HEK293 (cell line): Measurements from ENCODE around the gene HEXIM1.

Experiments used
- CTCF ChIA-PET: fragments of 350-600 bp; formaldehyde crosslinking; extraction: SDS; loops from one replicate; lab custom pipeline; 2021; ENCODE audit warnings: antibody characterized with exemption; lab: Yijun Ruan, JAX
- POLR2A ChIA-PET: fragments of 300-600 bp; formaldehyde crosslinking; extraction: SDS; loops from one replicate; lab custom pipeline; 2020; ENCODE audit warnings: antibody characterized with exemption, inconsistent platforms; lab: Yijun Ruan, JAX
- H3K27ac ChIP-seq: fragments of 200-500 bp; sonication (Bioruptor generic); 2 replicates; pipeline ENCODE4 v1.5.1; 2014; ENCODE audit warnings: low read depth, low read length, control low read depth, inconsistent platforms; ENCODE audit errors: extremely low read depth
- H3K36me3 ChIP-seq, 2 experiments: fragments of 200-500 bp in 1 of 2; sonication (Bioruptor generic) in 1 of 2; 1 replicate in 1 of 2; 2 replicates in 1 of 2; pipeline ENCODE4 v1.5.1; 2014 to 2017; ENCODE audit warnings: inconsistent platforms in 2 of 2, low read length in 2 of 2; ENCODE audit not compliant: control insufficient read depth in 2 of 2, insufficient read depth in 1 of 2
- H3K4me1 ChIP-seq: fragments of 200-500 bp; sonication (Bioruptor generic); 2 replicates; pipeline ENCODE4 v1.5.1; 2014; ENCODE audit warnings: mild to moderate bottlenecking, low read length, inconsistent platforms; ENCODE audit not compliant: control insufficient read depth, insufficient read depth
- H3K4me3 ChIP-seq: 2 replicates; pipeline ENCODE4 v1.5.1; 2011; ENCODE audit warnings: low read depth, mild to moderate bottlenecking, control low read depth, low read length, moderate library complexity
- H3K9me3 ChIP-seq: fragments of 200-500 bp; sonication (Bioruptor generic); 2 replicates; pipeline ENCODE4 v1.5.1; 2014; ENCODE audit warnings: low read depth, low read length, inconsistent platforms; ENCODE audit not compliant: control insufficient read depth, insufficient read depth
- KLF10 ChIP-seq: fragments of 450-650 bp; IDR thresholded peaks from 2 replicates; pipeline ENCODE4 v1.5.1; 2018; ENCODE audit warnings: missing biosample characterization, mild to moderate bottlenecking, missing genetic modification characterization
- MYNN ChIP-seq: fragments of 450-650 bp; formaldehyde crosslinking; IDR thresholded peaks from 2 replicates; pipeline ENCODE4 v1.5.1; 2016; ENCODE audit warnings: missing biosample characterization, missing genetic modification characterization, borderline replicate concordance
- SCRT1 ChIP-seq: fragments of 450-650 bp; formaldehyde crosslinking; IDR thresholded peaks from 2 replicates; pipeline ENCODE4 v1.5.1; 2016; ENCODE audit warnings: missing biosample characterization, missing genetic modification characterization, borderline replicate concordance
- ZBTB21 ChIP-seq: fragments of 450-650 bp; formaldehyde crosslinking; IDR thresholded peaks from 2 replicates; pipeline ENCODE4 v1.5.1; 2017; ENCODE audit warnings: missing biosample characterization, missing genetic modification characterization
- ZNF10 ChIP-seq: fragments of 450-650 bp; formaldehyde crosslinking; IDR thresholded peaks from 2 replicates; pipeline ENCODE4 v1.5.1; 2017; ENCODE audit warnings: missing biosample characterization, missing genetic modification characterization
- ZNF221 ChIP-seq: fragments of 450-650 bp; formaldehyde crosslinking; IDR thresholded peaks from 2 replicates; pipeline ENCODE4 v1.5.1; 2017; ENCODE audit warnings: missing biosample characterization, missing genetic modification characterization, borderline replicate concordance
- ZNF239 ChIP-seq: fragments of 450-650 bp; formaldehyde crosslinking; IDR thresholded peaks from 2 replicates; pipeline ENCODE4 v1.5.1; 2016; ENCODE audit warnings: missing biosample characterization, missing genetic modification characterization
- ZNF266 ChIP-seq: fragments of 450-650 bp; formaldehyde crosslinking; IDR thresholded peaks from 2 replicates; pipeline ENCODE4 v1.5.1; 2016; ENCODE audit warnings: missing biosample characterization, missing genetic modification characterization, low read depth
- ZNF48 ChIP-seq: fragments of 450-650 bp; formaldehyde crosslinking; IDR thresholded peaks from 2 replicates; pipeline ENCODE4 v1.5.1; 2016; ENCODE audit warnings: missing biosample characterization, missing genetic modification characterization
- ZNF548 ChIP-seq: fragments of 450-650 bp; formaldehyde crosslinking; IDR thresholded peaks from 2 replicates; pipeline ENCODE4 v1.5.1; 2016; ENCODE audit warnings: missing biosample characterization, missing genetic modification characterization
- ZNF549 ChIP-seq: fragments of 450-650 bp; IDR thresholded peaks from 2 replicates; pipeline ENCODE4 v1.5.1; 2018; ENCODE audit warnings: missing biosample characterization, missing genetic modification characterization, mild to moderate bottlenecking, inconsistent platforms, moderate library complexity
- ZNF610 ChIP-seq: fragments of 450-650 bp; formaldehyde crosslinking; IDR thresholded peaks from 2 replicates; pipeline ENCODE4 v1.5.1; 2016; ENCODE audit warnings: missing biosample characterization, missing genetic modification characterization, borderline replicate concordance
- ZNF629 ChIP-seq: fragments of 450-650 bp; formaldehyde crosslinking; IDR thresholded peaks from 2 replicates; pipeline ENCODE4 v1.5.1; 2017; ENCODE audit warnings: missing biosample characterization, missing genetic modification characterization
- ZNF658 ChIP-seq: fragments of 450-650 bp; formaldehyde crosslinking; IDR thresholded peaks from 2 replicates; pipeline ENCODE4; 2016; ENCODE audit warnings: missing biosample characterization, missing genetic modification characterization
- ZNF664 ChIP-seq: fragments of 450-650 bp; formaldehyde crosslinking; IDR thresholded peaks from 2 replicates; pipeline ENCODE4 v1.5.1; 2016; ENCODE audit warnings: missing biosample characterization, missing genetic modification characterization
- ZNF670 ChIP-seq: fragments of 450-650 bp; formaldehyde crosslinking; IDR thresholded peaks from 2 replicates; pipeline ENCODE4 v1.5.1; 2016; ENCODE audit warnings: missing biosample characterization, missing genetic modification characterization, low read depth
- ZNF777 ChIP-seq: fragments of 450-650 bp; formaldehyde crosslinking; IDR thresholded peaks from 2 replicates; pipeline ENCODE4 v1.5.1; 2017; ENCODE audit warnings: missing biosample characterization, missing genetic modification characterization, borderline replicate concordance
- ZNF792 ChIP-seq: fragments of 450-650 bp; formaldehyde crosslinking; IDR thresholded peaks from 2 replicates; pipeline ENCODE4 v1.5.1; 2016; ENCODE audit warnings: missing biosample characterization, missing genetic modification characterization
- ZNF830 ChIP-seq: fragments of 450-650 bp; IDR thresholded peaks from 2 replicates; pipeline ENCODE4 v1.5.0; 2018; ENCODE audit warnings: missing biosample characterization, missing genetic modification characterization, low read depth, mild to moderate bottlenecking, moderate library complexity
- TF ChIP-seq, protein P1 (sequence below): fragments of 450-650 bp; formaldehyde crosslinking; IDR thresholded peaks from 2 replicates; pipeline ENCODE4 v1.5.1; 2016; ENCODE audit warnings: missing biosample characterization, missing genetic modification characterization
- TF ChIP-seq, protein P2 (sequence below): fragments of 450-650 bp; formaldehyde crosslinking; IDR thresholded peaks from 2 replicates; pipeline ENCODE4 v1.5.1; 2016; ENCODE audit warnings: missing biosample characterization, missing genetic modification characterization
- TF ChIP-seq, protein P3 (sequence below): fragments of 450-650 bp; formaldehyde crosslinking; IDR thresholded peaks from 2 replicates; pipeline ENCODE4 v1.5.1; 2016; ENCODE audit warnings: missing biosample characterization, missing genetic modification characterization
- TF ChIP-seq, protein P4 (sequence below): fragments of 450-650 bp; formaldehyde crosslinking; IDR thresholded peaks from 2 replicates; pipeline ENCODE4 v1.5.1; 2016; ENCODE audit warnings: missing biosample characterization, missing genetic modification characterization, low read depth
- TF ChIP-seq, protein P5 (sequence below): fragments of 450-650 bp; formaldehyde crosslinking; IDR thresholded peaks from 2 replicates; pipeline ENCODE4 v1.5.1; 2016; ENCODE audit warnings: missing biosample characterization, missing genetic modification characterization
- TF ChIP-seq, protein P6 (sequence below): fragments of 450-650 bp; formaldehyde crosslinking; IDR thresholded peaks from 2 replicates; pipeline ENCODE4 v1.5.1; 2016; ENCODE audit warnings: missing biosample characterization, missing genetic modification characterization

HEXIM1 gene, protein sequence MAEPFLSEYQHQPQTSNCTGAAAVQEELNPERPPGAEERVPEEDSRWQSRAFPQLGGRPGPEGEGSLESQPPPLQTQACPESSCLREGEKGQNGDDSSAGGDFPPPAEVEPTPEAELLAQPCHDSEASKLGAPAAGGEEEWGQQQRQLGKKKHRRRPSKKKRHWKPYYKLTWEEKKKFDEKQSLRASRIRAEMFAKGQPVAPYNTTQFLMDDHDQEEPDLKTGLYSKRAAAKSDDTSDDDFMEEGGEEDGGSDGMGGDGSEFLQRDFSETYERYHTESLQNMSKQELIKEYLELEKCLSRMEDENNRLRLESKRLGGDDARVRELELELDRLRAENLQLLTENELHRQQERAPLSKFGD

DNA sequence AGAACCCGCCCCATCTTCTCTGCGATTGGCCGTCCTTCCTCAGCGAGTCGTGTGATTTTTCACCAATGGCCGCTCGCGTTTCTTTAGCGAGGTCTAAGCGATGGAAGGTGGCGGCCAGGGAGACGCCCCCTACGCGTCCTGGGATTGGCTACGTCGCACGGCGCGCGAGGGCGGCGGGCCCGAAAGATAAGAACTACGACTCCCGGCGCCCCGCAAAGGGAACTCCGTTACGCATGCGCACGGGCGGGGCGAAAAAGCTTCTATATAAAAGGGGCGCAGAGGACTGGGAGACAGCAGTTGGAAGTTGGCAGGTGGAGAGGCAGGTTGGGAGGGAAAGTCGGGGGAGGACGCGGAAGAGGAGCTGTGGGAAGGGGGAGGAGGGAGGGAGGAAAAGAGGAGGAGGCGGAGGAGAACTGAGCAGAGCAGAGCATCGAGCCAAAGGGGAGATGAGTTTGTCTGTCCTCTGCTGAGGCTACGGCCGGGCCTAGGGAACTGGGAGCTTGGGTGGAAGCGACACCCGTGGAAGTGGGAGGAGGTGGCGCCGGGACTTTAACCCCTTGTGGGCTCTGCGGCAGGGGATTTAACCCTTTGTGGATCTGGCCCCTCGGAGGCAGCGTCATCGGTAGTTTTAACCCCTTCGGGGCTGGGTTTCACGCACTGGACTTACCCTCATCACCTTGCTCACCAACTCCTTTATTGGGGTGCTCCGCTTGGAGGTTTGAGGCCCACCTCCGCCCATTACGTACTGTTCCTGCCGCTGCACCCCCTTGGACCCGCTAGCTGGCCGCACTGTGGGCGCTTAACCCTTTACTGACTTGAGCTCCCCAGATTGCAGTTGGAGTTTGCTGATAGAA is at the start of gene HEXIM1:
TSS of gene HEXIM1 (plus strand) at position 293 of the 854 bp plus-strand sequence. CDS start 716 bp downstream, outside the sequence.
- POLR2A ChIA-PET: interaction anchor here (0.5 to 8.3 kb wide), 64 partner anchors 11 to 1557 kb away, joined by 3 to 700 read pairs (median 4); partner anchors contain the start of genes ACBD4, EFTUD2, FMNL1 and FZD2
- peaks cover 10% of the 10 kb centered on the region; the same call in 1 of the 2 replicates for H3K4me1 ChIP-seq
- peaks cover 0 to 6% of the 10 kb centered on the region in 2 experiments; a peak in 1 of 3 replicates for H3K36me3 ChIP-seq
- H3K4me3 ChIP-seq: peak within 1 kb of the TSS; percentile 72
- H3K27ac ChIP-seq: peak within 1 kb of the TSS; percentile 92
- CTCF ChIA-PET: interaction anchor here (0.7 to 10.8 kb wide), 23 partner anchors 12 to 234 kb away, joined by 3 to 209 read pairs (median 6); partner anchors contain the start of genes ACBD4, FMNL1, HEXIM2 and PLCD3
- H3K9me3 ChIP-seq: no peaks in the 10 kb centered on the region
- TF ChIP-seq ZNF830 (tag by site-specific recombination) (no peak), SCRT1 (tag by site-specific recombination) (no peak; the same call in 1 of the 2 replicates), ZNF221 (tag by site-specific recombination) (no peak), ZNF549 (tag by site-specific recombination) (no peak), ZNF629 (tag by site-specific recombination) (peak; percentile 90), ZNF792 (peak; percentile 95), KLF10 (0 out of 2 replicates have a peak, but pooled peaks have one; percentile 13), ZNF10 (peak; percentile 91), ZBTB21 (tag by site-specific recombination) (peak; percentile 93), ZNF266 (peak; percentile 23; the same call in 1 of the 2 replicates), ZNF548 (0 out of 2 replicates have a peak, but pooled peaks have one; percentile 42), ZNF664 (peak; percentile 72), ZNF658 (tag by site-specific recombination) (0 out of 2 replicates have a peak, but pooled peaks have one; percentile 51), ZNF48 (0 out of 2 replicates have a peak, but pooled peaks have one; percentile 87), ZNF670 (tag by site-specific recombination) (no peak), ZNF610 (tag by site-specific recombination) (peak; percentile 96), ZNF777 (peak; percentile 93), MYNN (tag by site-specific recombination) (0 out of 2 replicates have a peak, but pooled peaks have one; percentile 66), ZNF239 (tag by site-specific recombination) (peak; percentile 91)
- TF ChIP-seq, protein P1, sequence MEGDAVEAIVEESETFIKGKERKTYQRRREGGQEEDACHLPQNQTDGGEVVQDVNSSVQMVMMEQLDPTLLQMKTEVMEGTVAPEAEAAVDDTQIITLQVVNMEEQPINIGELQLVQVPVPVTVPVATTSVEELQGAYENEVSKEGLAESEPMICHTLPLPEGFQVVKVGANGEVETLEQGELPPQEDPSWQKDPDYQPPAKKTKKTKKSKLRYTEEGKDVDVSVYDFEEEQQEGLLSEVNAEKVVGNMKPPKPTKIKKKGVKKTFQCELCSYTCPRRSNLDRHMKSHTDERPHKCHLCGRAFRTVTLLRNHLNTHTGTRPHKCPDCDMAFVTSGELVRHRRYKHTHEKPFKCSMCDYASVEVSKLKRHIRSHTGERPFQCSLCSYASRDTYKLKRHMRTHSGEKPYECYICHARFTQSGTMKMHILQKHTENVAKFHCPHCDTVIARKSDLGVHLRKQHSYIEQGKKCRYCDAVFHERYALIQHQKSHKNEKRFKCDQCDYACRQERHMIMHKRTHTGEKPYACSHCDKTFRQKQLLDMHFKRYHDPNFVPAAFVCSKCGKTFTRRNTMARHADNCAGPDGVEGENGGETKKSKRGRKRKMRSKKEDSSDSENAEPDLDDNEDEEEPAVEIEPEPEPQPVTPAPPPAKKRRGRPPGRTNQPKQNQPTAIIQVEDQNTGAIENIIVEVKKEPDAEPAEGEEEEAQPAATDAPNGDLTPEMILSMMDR (tag by site-specific recombination): peak; percentile 40; the same call in 1 of the 2 replicates
- TF ChIP-seq, protein P2, sequence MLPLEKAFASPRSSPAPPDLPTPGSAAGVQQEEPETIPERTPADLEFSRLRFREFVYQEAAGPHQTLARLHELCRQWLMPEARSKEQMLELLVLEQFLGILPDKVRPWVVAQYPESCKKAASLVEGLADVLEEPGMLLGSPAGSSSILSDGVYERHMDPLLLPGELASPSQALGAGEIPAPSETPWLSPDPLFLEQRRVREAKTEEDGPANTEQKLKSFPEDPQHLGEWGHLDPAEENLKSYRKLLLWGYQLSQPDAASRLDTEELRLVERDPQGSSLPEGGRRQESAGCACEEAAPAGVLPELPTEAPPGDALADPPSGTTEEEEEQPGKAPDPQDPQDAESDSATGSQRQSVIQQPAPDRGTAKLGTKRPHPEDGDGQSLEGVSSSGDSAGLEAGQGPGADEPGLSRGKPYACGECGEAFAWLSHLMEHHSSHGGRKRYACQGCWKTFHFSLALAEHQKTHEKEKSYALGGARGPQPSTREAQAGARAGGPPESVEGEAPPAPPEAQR (tag by site-specific recombination): peak; percentile 98
- TF ChIP-seq, protein P3, sequence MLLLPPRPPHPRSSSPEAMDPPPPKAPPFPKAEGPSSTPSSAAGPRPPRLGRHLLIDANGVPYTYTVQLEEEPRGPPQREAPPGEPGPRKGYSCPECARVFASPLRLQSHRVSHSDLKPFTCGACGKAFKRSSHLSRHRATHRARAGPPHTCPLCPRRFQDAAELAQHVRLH (tag by site-specific recombination): peak; percentile 97
- TF ChIP-seq, protein P4, sequence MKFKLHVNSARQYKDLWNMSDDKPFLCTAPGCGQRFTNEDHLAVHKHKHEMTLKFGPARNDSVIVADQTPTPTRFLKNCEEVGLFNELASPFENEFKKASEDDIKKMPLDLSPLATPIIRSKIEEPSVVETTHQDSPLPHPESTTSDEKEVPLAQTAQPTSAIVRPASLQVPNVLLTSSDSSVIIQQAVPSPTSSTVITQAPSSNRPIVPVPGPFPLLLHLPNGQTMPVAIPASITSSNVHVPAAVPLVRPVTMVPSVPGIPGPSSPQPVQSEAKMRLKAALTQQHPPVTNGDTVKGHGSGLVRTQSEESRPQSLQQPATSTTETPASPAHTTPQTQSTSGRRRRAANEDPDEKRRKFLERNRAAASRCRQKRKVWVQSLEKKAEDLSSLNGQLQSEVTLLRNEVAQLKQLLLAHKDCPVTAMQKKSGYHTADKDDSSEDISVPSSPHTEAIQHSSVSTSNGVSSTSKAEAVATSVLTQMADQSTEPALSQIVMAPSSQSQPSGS: peak; percentile 67
- TF ChIP-seq, protein P5, sequence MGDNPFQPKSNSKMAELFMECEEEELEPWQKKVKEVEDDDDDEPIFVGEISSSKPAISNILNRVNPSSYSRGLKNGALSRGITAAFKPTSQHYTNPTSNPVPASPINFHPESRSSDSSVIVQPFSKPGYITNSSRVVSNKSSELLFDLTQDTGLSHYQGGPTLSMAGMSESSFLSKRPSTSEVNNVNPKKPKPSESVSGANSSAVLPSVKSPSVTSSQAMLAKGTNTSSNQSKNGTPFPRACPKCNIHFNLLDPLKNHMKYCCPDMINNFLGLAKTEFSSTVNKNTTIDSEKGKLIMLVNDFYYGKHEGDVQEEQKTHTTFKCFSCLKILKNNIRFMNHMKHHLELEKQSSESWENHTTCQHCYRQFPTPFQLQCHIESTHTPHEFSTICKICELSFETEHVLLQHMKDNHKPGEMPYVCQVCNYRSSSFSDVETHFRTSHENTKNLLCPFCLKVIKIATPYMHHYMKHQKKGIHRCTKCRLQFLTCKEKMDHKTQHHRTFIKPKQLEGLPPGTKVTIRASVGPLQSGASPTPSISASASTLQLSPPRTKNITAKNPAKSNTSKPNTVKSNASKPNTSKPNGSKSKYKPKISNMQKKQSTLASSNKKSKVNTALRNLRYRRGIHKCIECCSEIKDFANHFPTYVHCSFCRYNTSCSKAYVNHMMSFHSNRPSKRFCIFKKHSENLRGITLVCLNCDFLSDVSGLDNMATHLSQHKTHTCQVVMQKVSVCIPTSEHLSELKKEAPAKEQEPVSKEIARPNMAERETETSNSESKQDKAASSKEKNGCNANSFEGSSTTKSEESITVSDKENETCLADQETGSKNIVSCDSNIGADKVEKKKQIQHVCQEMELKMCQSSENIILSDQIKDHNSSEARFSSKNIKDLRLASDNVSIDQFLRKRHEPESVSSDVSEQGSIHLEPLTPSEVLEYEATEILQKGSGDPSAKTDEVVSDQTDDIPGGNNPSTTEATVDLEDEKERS: peak; percentile 89; the same call in 1 of the 2 replicates
- TF ChIP-seq, protein P6, sequence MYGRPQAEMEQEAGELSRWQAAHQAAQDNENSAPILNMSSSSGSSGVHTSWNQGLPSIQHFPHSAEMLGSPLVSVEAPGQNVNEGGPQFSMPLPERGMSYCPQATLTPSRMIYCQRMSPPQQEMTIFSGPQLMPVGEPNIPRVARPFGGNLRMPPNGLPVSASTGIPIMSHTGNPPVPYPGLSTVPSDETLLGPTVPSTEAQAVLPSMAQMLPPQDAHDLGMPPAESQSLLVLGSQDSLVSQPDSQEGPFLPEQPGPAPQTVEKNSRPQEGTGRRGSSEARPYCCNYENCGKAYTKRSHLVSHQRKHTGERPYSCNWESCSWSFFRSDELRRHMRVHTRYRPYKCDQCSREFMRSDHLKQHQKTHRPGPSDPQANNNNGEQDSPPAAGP: peak; percentile 100
